ENCODE results near the gene TRIAP1. TPM values are rescaled to one million over a fixed set of nuclear protein-coding genes. Genes with fewer than 3 reads are reported as not detected.

Gene TRIAP1
- total and polyA plus RNA-seq, 2 experiments from 2014 or later, result 43.8 to 53.9 TPM

DNA sequence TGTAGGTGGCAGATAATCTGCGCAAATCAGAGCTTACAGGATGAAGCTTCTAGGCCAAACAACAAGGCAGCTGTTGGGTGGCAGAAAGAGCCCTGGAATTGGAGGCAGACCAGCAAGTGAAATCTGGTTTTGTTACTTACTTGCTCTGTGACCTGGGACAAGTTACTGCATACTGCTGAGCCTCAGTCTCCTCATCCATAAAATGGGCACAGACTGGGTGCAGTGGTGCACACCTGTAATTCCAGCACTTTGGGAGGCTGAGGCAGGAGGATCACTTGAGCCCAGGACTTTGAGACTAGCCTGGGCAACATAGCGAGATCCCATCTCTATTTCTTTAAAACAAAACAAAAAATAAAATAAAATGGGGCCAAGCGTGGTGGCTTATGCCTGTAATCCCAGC, 39.6 kb downstream of the TRIAP1 start:
- Histone ChIP-seq H3K27ac (no peak overlapping the region), H3K9me2 (replicated peaks; ENCODE audit: insufficient read depth) (no peaks in the 10 kb centered on the region), H3K36me3 (replicated peaks; ENCODE audit: insufficient read depth, low read depth) (no peaks in the 10 kb centered on the region), H2AFZ (no peak overlapping the region), H3K27me3 (no peaks in the 10 kb centered on the region), H3K9me3 (ENCODE audit: low read depth) (no peaks in the 10 kb centered on the region), H3K4me1 (ENCODE audit: insufficient read depth) (no peaks in the 10 kb centered on the region), H4K20me1 (ENCODE audit: insufficient read depth, poor library complexity, severe bottlenecking) (no peaks in the 10 kb centered on the region), H3K4me3 (no peak overlapping the region), H3K79me2 (no peaks in the 10 kb centered on the region), H3K4me2 (no peak overlapping the region)
- WGBS (ENCODE audit: low lambda C conversion rate, missing lambda C conversion rate), result 94% methylated on average over 3 of the region's 3 CpGs
- DNase-seq (ENCODE audit: low spot score), result no peak
- TF ChIP-seq, protein P1, sequence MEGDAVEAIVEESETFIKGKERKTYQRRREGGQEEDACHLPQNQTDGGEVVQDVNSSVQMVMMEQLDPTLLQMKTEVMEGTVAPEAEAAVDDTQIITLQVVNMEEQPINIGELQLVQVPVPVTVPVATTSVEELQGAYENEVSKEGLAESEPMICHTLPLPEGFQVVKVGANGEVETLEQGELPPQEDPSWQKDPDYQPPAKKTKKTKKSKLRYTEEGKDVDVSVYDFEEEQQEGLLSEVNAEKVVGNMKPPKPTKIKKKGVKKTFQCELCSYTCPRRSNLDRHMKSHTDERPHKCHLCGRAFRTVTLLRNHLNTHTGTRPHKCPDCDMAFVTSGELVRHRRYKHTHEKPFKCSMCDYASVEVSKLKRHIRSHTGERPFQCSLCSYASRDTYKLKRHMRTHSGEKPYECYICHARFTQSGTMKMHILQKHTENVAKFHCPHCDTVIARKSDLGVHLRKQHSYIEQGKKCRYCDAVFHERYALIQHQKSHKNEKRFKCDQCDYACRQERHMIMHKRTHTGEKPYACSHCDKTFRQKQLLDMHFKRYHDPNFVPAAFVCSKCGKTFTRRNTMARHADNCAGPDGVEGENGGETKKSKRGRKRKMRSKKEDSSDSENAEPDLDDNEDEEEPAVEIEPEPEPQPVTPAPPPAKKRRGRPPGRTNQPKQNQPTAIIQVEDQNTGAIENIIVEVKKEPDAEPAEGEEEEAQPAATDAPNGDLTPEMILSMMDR (IDR thresholded peaks at IDR 0.05; ENCODE audit: poor library complexity), result no peak
- TF ChIP-seq EZH2 (IDR thresholded peaks at IDR 0.05; ENCODE audit: borderline replicate concordance), result no peak
- no peak for TF ChIP-seq EZH2phosphoT487 (IDR thresholded peaks at IDR 0.05; ENCODE audit: low read depth, severe bottlenecking, unreplicated experiment)

DNA sequence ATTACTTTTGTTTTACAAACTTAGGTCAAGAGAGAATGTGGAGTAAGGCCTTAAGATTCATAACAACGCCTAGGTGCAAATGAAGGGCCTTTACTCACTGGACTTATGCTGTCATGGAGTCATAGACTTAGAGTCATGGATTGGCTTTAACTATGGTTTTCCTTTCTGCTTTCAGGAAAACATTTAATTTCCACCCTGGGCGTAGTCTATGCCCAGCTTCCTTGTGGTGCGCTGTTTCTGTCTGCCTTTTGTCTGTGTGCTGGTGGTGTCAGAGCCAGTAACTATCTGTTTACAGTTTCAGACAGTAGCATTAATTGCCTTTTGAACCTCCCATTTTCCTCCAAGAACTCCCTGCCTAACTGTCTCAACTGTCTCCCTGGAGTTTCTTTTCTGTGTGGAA, 40.1 kb downstream of the TRIAP1 start:
- no peaks in the 10 kb centered on the region for H3K36me3 ChIP-seq (replicated peaks; ENCODE audit: insufficient read depth, low read depth)
- no peaks in the 10 kb centered on the region for H3K4me1 ChIP-seq (ENCODE audit: insufficient read depth)
- H3K79me2 ChIP-seq, result no peaks in the 10 kb centered on the region
- H3K9me2 ChIP-seq (replicated peaks; ENCODE audit: insufficient read depth), result no peaks in the 10 kb centered on the region
- TF ChIP-seq, protein P1 (IDR thresholded peaks at IDR 0.05; ENCODE audit: poor library complexity), result no peak
- TF ChIP-seq EZH2 (IDR thresholded peaks at IDR 0.05; ENCODE audit: borderline replicate concordance) (no peak), EZH2phosphoT487 (IDR thresholded peaks at IDR 0.05; ENCODE audit: low read depth, severe bottlenecking, unreplicated experiment) (no peak)
- H3K4me2 ChIP-seq, result no peak overlapping the region
- no peak overlapping the region for H3K27ac ChIP-seq
- no peak for DNase-seq (ENCODE audit: low spot score)
- 88% methylated on average over 3 of the region's 3 CpGs for WGBS (ENCODE audit: low lambda C conversion rate, missing lambda C conversion rate)
- H3K9me3 ChIP-seq (ENCODE audit: low read depth), result no peaks in the 10 kb centered on the region
- H2AFZ ChIP-seq, result no peak overlapping the region
- no peak overlapping the region for H3K4me3 ChIP-seq
- no peaks in the 10 kb centered on the region for H4K20me1 ChIP-seq (ENCODE audit: insufficient read depth, poor library complexity, severe bottlenecking)
- H3K27me3 ChIP-seq, result no peaks in the 10 kb centered on the region

DNA sequence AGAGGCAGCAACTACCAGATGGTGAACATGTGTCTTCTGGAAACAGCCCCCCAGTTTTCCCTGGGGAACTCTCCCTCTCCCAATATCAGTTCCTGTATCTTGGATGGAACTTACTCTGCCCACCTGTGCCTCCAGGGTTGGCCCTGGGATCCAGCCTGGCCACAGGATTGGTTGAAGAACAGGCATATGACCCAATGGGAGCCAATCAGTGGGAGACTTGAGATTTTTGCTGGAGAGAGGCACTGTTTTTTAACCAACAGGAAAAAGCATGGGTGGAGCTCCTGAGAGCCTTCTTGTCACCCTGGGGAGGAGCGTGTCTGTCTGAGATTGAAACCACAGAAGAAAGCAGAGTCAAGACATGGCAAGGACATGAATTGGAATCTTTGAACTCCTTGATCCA, 41.9 kb downstream of the TRIAP1 start:
- H3K27me3 ChIP-seq, result no peaks in the 10 kb centered on the region
- H4K20me1 ChIP-seq (ENCODE audit: insufficient read depth, poor library complexity, severe bottlenecking), result no peaks in the 10 kb centered on the region
- DNase-seq (ENCODE audit: low spot score), result no peak
- 94% methylated on average over 1 of the region's 1 CpG for WGBS (ENCODE audit: low lambda C conversion rate, missing lambda C conversion rate)
- no peaks in the 10 kb centered on the region for H3K4me1 ChIP-seq (ENCODE audit: insufficient read depth)
- no peak overlapping the region for H3K4me3 ChIP-seq
- H2AFZ ChIP-seq, result no peak overlapping the region
- H3K36me3 ChIP-seq (replicated peaks; ENCODE audit: insufficient read depth, low read depth), result no peaks in the 10 kb centered on the region
- H3K9me3 ChIP-seq (ENCODE audit: low read depth), result no peaks in the 10 kb centered on the region
- no peak overlapping the region for H3K27ac ChIP-seq
- H3K9me2 ChIP-seq (replicated peaks; ENCODE audit: insufficient read depth), result no peaks in the 10 kb centered on the region
- H3K4me2 ChIP-seq, result no peak overlapping the region
- TF ChIP-seq EZH2phosphoT487 (IDR thresholded peaks at IDR 0.05; ENCODE audit: low read depth, severe bottlenecking, unreplicated experiment), result no peak
- TF ChIP-seq, protein P1 (IDR thresholded peaks at IDR 0.05; ENCODE audit: poor library complexity), result no peak
- no peak for TF ChIP-seq EZH2 (IDR thresholded peaks at IDR 0.05; ENCODE audit: borderline replicate concordance)
- H3K79me2 ChIP-seq, result no peaks in the 10 kb centered on the region

DNA sequence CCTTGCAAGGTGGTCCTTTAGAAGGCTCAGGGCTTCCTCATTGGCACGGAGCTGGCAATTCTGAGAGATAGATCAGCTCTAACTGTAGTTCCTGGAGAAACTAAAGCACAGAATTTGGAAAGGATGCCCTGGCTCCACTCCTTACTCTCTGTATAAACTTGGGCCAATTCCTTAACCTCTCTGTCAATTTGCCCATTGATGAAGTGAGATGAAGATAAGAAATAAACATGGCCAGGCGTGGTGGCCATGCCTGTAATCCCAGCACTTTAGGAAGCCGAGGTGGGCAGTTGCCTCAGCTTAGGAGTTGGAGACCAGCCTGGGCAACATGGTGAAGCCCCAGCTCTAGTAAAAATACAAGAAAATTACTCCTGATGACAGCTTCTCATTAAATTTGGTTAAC, 42.3 kb downstream of the TRIAP1 start:
- Histone ChIP-seq H4K20me1 (ENCODE audit: insufficient read depth, poor library complexity, severe bottlenecking) (no peaks in the 10 kb centered on the region), H3K4me3 (no peak overlapping the region), H2AFZ (no peak overlapping the region), H3K4me1 (ENCODE audit: insufficient read depth) (no peaks in the 10 kb centered on the region), H3K36me3 (replicated peaks; ENCODE audit: insufficient read depth, low read depth) (no peaks in the 10 kb centered on the region), H3K27ac (no peak overlapping the region), H3K9me3 (ENCODE audit: low read depth) (no peaks in the 10 kb centered on the region), H3K4me2 (no peak overlapping the region), H3K79me2 (no peaks in the 10 kb centered on the region), H3K27me3 (no peaks in the 10 kb centered on the region), H3K9me2 (replicated peaks; ENCODE audit: insufficient read depth) (no peaks in the 10 kb centered on the region)
- 68% methylated on average over 3 of the region's 3 CpGs for WGBS (ENCODE audit: low lambda C conversion rate, missing lambda C conversion rate)
- TF ChIP-seq, protein P1 (IDR thresholded peaks at IDR 0.05; ENCODE audit: poor library complexity), result no peak
- TF ChIP-seq EZH2 (IDR thresholded peaks at IDR 0.05; ENCODE audit: borderline replicate concordance) (no peak), EZH2phosphoT487 (IDR thresholded peaks at IDR 0.05; ENCODE audit: low read depth, severe bottlenecking, unreplicated experiment) (no peak)
- DNase-seq (ENCODE audit: low spot score), result no peak
